NCI-H128 (cell line): ENCODE measurements around the gene UBE2L5.

Source experiments
- DNase-seq: peaks from one replicate; lab custom pipeline; 2025; ENCODE audit not compliant: unreplicated experiment; lab: John Stamatoyannopoulos, UW

Gene UBE2L5

DNA sequence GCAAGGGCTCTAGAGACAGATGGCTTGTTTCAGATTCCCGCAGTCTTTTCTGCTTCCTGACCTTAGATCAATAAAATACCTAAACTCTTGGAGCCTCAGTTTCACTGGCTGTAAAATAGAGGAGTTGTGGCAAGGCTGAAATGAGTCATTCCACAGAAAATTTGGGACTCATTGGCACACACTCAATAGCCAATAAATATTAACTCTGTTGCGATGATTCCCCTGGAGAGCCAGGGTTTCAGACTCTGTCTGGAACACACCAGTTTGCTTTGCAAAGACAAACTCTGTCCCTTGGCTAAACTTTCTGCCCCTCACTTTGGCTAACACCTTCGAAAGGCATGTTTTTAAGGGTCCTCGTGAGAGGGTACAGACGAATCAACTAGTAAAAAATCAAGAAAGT is 18.1 kb upstream of the UBE2L5 start:
- DNase-seq = no peak

DNA sequence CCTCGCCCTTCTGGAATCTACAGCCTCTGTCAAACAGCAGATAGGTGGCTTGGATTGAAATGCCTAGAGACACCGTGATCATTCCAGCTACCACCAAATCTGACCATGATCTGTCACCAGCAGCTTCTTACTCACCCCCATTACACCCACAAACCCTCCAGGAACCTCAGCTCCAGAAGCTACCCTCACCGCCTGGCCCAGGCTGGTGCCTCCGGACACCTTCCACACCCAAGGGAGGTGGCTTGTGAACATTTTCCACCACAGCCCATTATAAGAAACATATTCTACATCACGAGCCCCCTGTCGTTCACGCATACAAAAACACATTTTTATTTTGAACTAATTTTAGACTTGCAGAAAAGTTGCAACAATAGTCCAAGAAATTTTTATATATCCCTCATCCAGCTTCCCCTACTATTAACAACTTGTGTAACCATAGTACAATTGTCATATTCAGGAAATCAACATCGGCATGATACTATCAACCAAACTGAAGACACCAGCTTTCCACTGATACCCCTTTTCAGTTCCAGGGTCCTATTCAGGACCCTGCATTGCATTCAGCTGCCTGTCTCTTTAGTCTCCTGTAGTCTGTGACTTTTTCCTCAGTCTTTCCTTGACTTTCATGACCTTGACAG is 15.4 kb upstream of the UBE2L5 start:
- no peak for DNase-seq

DNA sequence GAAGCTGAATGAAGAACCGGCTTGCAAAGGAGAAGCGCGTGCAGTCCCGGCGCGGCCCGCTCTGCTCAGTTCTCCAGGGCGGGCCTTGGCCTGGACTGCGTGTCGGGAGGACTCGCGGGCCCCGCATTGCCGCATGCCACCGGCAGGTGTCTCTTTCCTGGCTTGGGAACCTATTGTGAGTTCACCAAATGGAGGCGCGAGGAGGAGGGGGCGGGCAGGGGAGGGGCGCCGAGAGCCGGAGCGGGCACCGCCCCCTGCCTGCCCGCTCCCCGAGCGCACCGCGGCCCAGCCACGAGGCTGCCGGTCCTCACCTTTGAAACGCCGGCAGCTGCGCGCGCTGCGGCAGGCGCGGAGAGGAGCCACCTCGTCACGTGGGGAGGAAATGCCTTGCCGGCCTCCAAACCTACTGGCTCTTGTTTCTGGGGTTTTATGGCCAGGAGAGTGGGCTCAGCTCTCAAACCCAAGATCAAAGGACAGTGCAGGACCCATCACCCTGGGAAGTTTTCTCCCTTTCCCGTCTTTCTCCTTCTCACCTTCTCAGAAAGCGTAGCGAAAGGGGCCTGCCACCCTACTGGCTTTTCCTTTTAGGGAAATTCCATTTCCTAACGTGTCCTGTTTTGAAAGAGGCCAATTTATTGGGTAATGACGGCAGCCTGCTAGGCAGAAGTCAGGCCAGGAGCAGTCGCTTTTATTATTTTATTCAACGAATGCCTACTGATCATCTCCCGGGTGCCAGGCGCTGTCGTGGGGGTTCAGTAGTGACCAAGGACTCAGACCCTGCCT is 13.8 kb upstream of the UBE2L5 start:
- DNase-seq = peak; percentile 49

- no peak for DNase-seq
These were observed 12.2 kb upstream of the UBE2L5 start for GRCh38 chr13:30409886-30410704.

DNA sequence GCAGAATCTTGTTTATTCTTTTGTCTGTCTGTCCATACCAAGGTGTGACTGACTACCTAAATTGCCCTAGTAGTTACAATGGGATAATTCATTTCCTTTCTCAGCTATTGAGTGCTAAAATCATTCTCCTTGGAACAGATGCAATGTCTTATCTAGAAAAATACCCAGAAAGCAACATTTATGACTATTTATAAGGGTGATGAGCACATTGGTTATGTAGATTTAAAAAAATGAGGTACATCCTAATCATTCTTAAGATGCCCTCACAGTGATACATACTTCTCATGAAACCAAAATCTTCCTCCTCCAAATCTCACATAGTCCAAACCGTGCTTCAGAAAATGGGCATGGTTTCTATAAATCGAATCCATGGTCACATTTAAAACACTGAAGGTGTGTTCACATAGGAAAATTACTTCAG is 11.6 kb upstream of the UBE2L5 start:
- DNase-seq = no peak

DNA sequence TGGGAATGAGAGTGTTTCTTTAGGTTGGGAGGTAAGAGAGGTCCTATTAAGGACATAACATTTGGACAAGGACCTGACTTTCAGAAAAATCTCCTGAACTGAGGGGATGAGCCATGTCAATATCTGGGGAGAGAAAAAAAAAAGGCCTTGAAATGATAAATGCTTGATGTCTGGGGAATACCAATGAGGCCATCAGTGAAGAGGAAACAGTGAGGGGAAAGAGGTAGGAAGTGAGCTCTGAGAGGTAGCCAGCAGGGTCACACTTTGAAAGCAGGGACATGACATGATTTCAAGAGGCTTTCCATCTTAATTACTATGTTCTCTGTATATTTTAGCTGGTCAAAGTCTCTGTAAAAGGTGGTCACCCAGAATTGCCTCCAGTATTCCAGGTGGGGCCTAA is 9.9 kb upstream of the UBE2L5 start:
- no peak for DNase-seq

- no peak for DNase-seq
These were observed 8.5 kb upstream of the UBE2L5 start for GRCh38 chr13:30413842-30414241.

- no peak for DNase-seq
These were observed 6.8 kb upstream of the UBE2L5 start for GRCh38 chr13:30415430-30416030.

DNA sequence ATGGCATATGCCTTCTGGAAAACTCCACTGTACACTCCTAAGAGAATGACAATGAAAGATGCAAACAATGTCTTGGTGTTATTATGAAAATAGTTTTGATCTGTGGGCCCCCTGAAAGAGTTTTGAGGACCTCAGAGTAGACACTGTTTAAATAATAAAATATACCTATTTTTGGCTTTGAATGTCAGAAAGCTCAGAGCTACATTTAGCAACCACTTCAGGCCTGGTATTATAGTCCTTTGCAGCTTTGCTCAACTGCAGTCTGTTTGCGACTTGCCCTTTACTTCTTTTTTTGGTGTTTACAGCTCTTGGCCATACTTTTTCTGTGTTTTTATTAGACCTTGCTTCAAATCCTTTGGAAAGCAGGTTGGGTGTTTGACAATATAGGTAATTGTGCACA is 5.8 kb upstream of the UBE2L5 start:
- no peak for DNase-seq

DNA sequence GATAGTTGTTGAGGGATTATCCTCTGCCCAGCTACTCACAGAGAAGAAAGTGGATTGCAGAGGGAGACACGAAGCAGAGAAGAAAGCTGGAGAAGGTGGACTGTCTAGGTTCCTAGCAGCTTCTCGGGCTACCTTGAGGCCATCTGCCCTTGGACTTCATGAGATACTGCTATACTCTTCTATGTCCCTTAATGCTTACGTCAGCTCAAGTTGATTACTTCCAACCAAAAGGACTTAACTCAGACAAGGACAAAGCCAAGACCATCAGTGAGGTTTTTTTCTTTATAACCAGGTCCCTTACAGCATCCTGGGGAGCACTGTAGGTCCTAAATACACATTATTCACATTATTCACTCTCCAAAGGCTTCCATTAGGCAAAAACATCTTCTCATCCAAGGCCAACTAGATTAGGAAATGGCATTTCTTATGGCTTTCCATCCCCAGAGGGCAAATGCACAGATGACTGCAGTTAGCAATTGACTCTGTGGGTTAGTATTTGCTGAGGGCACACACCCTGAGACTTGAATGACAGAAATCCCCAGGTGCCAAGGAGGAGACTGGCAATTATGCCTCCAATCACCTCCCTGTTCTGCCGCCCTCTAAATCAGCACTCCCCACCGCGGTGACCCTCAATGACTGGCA is 4.1 kb upstream of the UBE2L5 start:
- no peak for DNase-seq

- DNase-seq = no peak
These were observed 3.4 kb upstream of the UBE2L5 start for GRCh38 chr13:30418717-30419459.

GRCh38 chr13:30421093-30422053 is 920 bp upstream of the UBE2L5 start:
- peak; percentile 39 for DNase-seq

GRCh38 chr13:30423891-30424290 is 1.6 kb downstream of the UBE2L5 start:
- DNase-seq = no peak

DNA sequence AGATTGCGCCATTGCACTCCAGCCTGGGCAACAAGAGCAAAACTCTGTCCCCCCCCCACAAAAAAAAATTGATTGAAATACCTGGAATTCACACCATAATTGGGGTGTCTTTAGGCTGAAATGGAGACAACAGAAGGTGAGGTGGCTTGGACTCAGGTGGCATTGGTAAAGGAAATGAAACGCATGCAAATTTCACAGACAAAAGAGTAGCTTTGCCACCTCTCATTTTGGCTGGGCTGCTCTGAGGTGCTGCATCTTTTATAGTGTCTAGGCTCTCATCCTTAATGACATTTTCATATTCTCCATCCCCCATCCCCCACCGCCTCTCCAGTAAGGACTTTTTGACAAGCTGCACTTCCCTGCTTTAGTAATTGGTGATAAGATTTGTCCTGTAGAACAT is 6.9 kb downstream of the UBE2L5 start:
- no peak for DNase-seq

DNA sequence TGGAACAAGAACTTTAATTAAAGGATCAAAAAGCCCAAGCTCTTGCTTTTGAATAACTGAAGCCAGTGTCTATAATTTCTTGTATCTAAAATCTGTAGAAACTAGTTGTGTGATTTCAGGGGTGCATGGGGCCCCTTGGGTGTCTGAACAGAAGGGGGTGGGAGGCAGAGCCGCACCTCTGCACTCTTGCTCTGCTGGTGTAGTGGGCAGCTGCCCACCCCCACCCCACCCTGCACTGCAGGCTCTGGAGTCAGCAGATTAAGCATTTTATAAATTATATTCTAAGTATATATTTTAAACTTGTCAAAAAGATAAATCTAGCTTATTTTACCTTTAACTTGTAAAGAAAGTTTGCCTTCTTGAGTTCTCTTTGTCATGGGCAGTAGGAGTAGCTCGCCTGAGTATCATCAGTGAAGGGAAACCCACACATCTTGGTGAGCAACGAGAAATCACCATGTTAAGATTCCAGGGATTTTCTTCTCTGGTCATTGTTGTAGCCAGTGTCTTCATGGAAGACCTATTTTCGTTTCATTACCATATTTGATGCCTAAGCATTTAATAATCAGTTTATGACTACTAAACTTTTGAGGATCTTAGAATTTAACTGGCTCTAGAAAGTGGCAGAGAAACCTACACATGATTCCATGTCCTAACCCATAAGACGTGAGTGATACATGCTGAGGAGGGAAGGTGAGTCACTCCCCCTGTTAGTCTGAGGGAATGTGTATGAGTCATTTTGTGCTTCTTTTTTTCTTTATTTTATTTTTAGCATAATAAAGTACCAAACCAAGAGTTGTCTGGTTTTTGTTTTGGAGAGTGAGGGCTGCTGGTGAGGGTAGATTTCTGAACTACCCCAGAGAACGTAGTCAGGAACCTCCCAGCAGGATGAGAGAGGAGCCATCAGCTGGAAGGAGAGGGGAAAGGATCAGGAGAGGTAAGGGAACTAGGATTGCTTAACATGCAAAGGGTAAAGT is 7.7 kb downstream of the UBE2L5 start:
- DNase-seq = no peak

- DNase-seq = no peak
These were observed 9.1 kb downstream of the UBE2L5 start for GRCh38 chr13:30431269-30431940.

DNA sequence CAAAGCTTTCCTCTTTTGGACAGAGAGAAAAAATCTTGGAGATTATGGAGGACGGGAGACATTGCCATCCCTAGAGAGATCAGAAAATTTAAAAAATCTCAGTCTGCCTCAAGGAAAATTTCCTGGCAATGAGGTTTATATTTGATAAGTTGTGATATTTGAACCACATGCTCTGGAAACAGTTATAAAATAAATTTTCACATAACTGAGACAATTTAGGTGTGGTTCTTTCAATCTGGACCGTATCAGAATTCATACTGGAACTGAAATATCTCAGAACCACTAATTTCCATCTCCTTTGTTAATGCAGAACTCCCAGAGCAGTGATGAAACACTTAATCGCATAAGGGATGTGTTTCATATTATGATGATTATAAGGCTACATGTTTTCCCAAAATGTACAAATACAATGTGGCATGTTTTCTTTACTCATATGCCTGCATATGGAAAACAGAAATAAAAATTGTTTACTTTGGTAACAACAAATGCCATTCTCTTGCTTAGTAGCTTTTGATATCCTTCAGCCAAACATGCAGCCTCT is 13.7 kb downstream of the UBE2L5 start:
- no peak for DNase-seq
